Smooth muscle cell (in vitro differentiated cells): ENCODE results near the gene PC. TPM values are rescaled to one million over a fixed set of nuclear protein-coding genes. Genes with fewer than 3 reads are reported as not detected.

Experiments used
- DNase-seq: peaks from one replicate; lab custom pipeline; 2025; ENCODE audit not compliant: unreplicated experiment; lab: John Stamatoyannopoulos, UW
- H2AFZ ChIP-seq: fragments of 200-600 bp; sonication (generic); 2 replicates; pipeline ENCODE4 v1.6.0; 2016; ENCODE audit warnings: antibody characterized with exemption, low read depth, mild to moderate bottlenecking
- H3F3A ChIP-seq: fragments of 200-600 bp; sonication (generic); 2 replicates; pipeline ENCODE4 v1.6.0; 2017; ENCODE audit warnings: antibody characterized with exemption, low read depth
- H3K27ac ChIP-seq: fragments of 200-600 bp; sonication (generic); 2 replicates; pipeline ENCODE4 v1.5.1; 2016; ENCODE audit warnings: low read depth, mild to moderate bottlenecking
- H3K27me3 ChIP-seq: fragments of 200-600 bp; sonication (generic); 2 replicates; pipeline ENCODE4 v1.6.1; 2016; ENCODE audit warnings: low read depth, mild to moderate bottlenecking
- H3K36me3 ChIP-seq: fragments of 200-600 bp; sonication (generic); 2 replicates; pipeline ENCODE4 v1.5.1; 2016; ENCODE audit warnings: low read depth
- H3K4me1 ChIP-seq: fragments of 200-600 bp; sonication (generic); 2 replicates; pipeline ENCODE4 v1.5.1; 2016; ENCODE audit warnings: low read depth
- H3K4me2 ChIP-seq: fragments of 200-600 bp; sonication (generic); 2 replicates; pipeline ENCODE4 v1.6.0; 2016; ENCODE audit warnings: mild to moderate bottlenecking
- H3K4me3 ChIP-seq: fragments of 200-600 bp; sonication (generic); 2 replicates; pipeline ENCODE4 v1.5.1; 2016; ENCODE audit warnings: mild to moderate bottlenecking
- H3K79me2 ChIP-seq: fragments of 200-600 bp; sonication (generic); 2 replicates; pipeline ENCODE4 v1.6.0; 2016; ENCODE audit warnings: low read depth, mild to moderate bottlenecking
- H3K9ac ChIP-seq: fragments of 200-600 bp; sonication (generic); 2 replicates; pipeline ENCODE4 v1.6.0; 2016; ENCODE audit warnings: low read depth
- H3K9me3 ChIP-seq: fragments of 200-600 bp; sonication (generic); replicated peaks from 2 replicates; pipeline ENCODE4 v1.5.1; 2016; ENCODE audit warnings: low read depth
- H4K20me1 ChIP-seq: fragments of 200-600 bp; sonication (generic); 2 replicates; pipeline ENCODE4 v1.6.0; 2016; ENCODE audit warnings: low read depth
- WGBS: methylation state at CpG from one replicate; pipeline ENCODE4 v1.1.7; 2016; ENCODE audit warnings: low lambda C conversion rate; 5-methylcytosine and 5-hydroxymethylcytosine counted together
- polyA plus RNA-seq: library from polyadenylated mRNA; unstranded; fragments of >200 nt; fragmentation: Nextera tagmentation; extraction: Ambion mirVana; gene quantifications from 2 replicates; pipeline ENCODE4 v1.2.1, GENCODE V29; 2016
- total RNA-seq: library from RNA; depleted of rRNA; stranded (reverse); fragments of >200 nt; gene quantifications from 2 replicates; pipeline ENCODE4 v1.2.3, GENCODE V29; 2014
- TF ChIP-seq, protein P1 (sequence below): fragments of 200-600 bp; sonication (generic); IDR thresholded peaks from 2 replicates; pipeline ENCODE4 v1.5.1; 2017; ENCODE audit warnings: borderline replicate concordance, mild to moderate bottlenecking, antibody characterized with exemption; ENCODE audit not compliant: insufficient read depth, poor library complexity, severe bottlenecking

The PC gene
- total and polyA plus RNA-seq, 2 experiments from 2014 or later, result 11.8 to 36.1 TPM

DNA sequence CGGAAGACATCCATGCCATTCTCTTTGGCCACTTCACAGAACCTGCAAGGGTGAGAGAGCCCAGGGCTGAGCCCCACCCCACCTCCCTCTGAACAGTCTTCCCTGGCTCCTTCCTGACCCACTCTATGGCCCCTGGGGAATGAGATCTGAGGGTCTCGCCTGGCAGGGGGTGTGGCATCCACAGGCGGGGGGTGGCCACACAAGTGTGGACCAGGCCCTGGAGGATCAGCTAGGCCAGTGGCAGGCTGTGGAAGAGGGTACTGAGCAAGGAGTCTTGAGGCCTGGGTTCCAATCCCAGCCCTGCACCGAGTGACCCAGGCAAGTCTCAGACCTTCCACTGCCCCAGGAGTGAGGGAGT, 107.0 kb downstream of the PC start:
- Histone ChIP-seq H3F3A (peaks cover 5% of the 10 kb centered on the region), H3K4me3 (no peak overlapping the region), H3K4me2 (no peak overlapping the region), H4K20me1 (no peaks in the 10 kb centered on the region), H3K27ac (no peak overlapping the region), H3K4me1 (peaks cover 8% of the 10 kb centered on the region), H3K36me3 (no peaks in the 10 kb centered on the region), H3K79me2 (no peaks in the 10 kb centered on the region), H2AFZ (no peak overlapping the region), H3K27me3 (no peaks in the 10 kb centered on the region), H3K9me3 (no peaks in the 10 kb centered on the region), H3K9ac (no peak overlapping the region)
- WGBS, result 93% methylated on average over 4 of the region's 4 CpGs
- DNase-seq, result no peak
- TF ChIP-seq, protein P1, sequence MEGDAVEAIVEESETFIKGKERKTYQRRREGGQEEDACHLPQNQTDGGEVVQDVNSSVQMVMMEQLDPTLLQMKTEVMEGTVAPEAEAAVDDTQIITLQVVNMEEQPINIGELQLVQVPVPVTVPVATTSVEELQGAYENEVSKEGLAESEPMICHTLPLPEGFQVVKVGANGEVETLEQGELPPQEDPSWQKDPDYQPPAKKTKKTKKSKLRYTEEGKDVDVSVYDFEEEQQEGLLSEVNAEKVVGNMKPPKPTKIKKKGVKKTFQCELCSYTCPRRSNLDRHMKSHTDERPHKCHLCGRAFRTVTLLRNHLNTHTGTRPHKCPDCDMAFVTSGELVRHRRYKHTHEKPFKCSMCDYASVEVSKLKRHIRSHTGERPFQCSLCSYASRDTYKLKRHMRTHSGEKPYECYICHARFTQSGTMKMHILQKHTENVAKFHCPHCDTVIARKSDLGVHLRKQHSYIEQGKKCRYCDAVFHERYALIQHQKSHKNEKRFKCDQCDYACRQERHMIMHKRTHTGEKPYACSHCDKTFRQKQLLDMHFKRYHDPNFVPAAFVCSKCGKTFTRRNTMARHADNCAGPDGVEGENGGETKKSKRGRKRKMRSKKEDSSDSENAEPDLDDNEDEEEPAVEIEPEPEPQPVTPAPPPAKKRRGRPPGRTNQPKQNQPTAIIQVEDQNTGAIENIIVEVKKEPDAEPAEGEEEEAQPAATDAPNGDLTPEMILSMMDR, result no peak

DNA sequence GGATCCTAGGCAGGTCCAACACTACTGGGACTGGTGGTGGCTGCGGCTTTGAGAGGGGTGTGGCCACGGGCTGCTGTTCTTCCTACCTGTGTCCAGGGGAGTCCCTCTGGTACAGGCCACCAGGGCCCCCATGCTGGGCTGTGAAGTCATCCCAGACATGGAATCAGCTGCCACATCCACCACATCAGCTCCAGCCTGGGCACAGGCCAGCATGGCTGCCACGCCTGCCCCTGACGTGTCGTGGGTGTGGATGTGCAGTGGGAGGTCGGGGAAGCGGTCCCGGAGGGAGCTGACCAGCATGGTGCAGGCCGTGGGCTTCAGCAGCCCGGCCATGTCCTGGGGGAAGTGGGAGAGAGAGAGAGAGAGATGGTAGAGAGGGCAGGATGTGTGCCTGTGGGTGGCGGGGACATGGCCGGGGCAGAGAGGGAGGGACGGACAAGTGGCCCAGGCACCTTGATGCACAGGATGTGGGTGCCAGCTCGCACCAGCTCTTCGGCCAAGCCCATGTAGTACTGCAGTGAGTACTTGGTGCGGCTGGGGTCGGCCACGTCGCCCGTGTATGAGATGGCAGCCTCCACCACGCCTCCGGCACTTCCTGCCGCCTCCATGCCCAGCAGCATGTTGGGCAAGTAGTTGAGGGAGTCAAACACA, 107.5 kb downstream of the PC start:
- Histone ChIP-seq H3K4me2 (no peak overlapping the region), H3K4me1 (peaks cover 5% of the 10 kb centered on the region), H3K9ac (no peak overlapping the region), H3K36me3 (no peaks in the 10 kb centered on the region), H3K27me3 (no peaks in the 10 kb centered on the region), H3K27ac (no peak overlapping the region), H3K4me3 (no peak overlapping the region), H3K79me2 (no peaks in the 10 kb centered on the region), H3F3A (peaks cover 3% of the 10 kb centered on the region), H4K20me1 (no peaks in the 10 kb centered on the region), H3K9me3 (no peaks in the 10 kb centered on the region), H2AFZ (no peak overlapping the region)
- no peak for DNase-seq
- TF ChIP-seq, protein P1, result no peak
- 95% methylated on average over 21 of the region's 23 CpGs for WGBS

DNA sequence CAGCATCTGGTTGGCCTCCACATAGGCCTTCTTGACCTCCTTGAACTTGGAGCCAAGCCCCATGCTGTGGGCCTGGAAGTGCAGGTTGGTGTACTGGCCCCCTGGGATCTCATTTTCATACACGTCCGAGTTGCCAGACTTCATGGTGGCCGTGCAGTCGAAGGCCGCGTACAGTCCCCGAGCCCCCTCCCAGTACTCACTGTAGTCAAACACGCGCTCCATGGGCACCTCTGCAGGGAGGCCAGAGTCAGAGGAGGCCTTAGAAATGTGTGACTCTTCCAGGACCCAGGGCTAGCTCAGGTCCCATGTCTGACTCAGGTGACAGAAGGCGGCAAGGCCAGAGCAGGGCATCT, 108.0 kb downstream of the PC start:
- Histone ChIP-seq H3K79me2 (peaks cover 2% of the 10 kb centered on the region), H3K4me3 (no peak overlapping the region), H3F3A (no peaks in the 10 kb centered on the region), H3K4me1 (no peaks in the 10 kb centered on the region), H3K27me3 (no peaks in the 10 kb centered on the region), H3K27ac (no peak overlapping the region), H3K9ac (no peak overlapping the region), H3K9me3 (no peaks in the 10 kb centered on the region), H4K20me1 (no peaks in the 10 kb centered on the region), H2AFZ (no peak overlapping the region), H3K36me3 (no peaks in the 10 kb centered on the region), H3K4me2 (no peak overlapping the region)
- no peak for DNase-seq
- 96% methylated on average over 10 of the region's 10 CpGs for WGBS
- TF ChIP-seq, protein P1, result no peak
